NCI-H1694 (cell line): ENCODE data around the gene ZMYND12.
A peak's percentile ranks its signal among the peaks of the same experiment; 100 is the strongest.

Experiments
- DNase-seq: peaks from one replicate; lab custom pipeline; 2025; lab: John Stamatoyannopoulos, UW

The ZMYND12 gene

DNA sequence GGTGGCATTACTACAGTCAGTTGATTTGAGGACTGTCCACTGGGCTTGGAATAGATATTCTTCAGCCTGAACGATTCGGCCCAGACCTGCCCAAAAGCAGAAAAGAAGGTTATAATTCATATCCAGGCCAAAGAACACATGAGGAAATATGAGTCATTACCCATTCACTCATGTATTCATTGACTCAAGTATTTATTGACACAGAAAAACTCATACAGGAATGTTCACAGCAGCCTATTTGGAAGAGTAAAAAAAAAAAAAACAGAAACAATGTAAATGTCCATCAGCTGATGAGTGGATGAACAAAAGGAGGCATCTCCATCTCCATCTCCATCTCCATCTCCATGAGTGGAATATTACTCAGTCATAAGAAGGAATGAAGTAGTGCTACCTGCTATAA is 15.9 kb downstream of the ZMYND12 start:
- DNase-seq = no peak

DNA sequence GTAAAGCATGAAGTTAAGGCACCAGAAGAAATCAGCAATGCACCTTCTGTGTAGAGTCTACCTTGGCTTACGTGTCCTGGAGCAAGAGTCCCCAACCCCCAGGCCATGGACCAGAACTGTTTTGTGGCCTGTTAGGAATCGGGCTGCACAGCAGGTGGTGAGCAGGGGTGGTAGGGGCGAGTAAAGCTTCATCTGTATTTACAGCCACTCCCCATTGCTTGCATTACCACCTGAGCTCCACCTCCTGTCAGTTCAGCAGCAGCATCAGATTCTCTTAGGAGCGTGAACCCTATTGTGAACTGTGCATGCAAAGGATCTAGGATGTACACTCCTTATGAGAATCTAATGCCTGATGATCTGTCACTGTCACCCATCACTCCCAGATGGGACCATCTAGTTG is 21.5 kb downstream of the ZMYND12 start:
- no peak for DNase-seq

DNA sequence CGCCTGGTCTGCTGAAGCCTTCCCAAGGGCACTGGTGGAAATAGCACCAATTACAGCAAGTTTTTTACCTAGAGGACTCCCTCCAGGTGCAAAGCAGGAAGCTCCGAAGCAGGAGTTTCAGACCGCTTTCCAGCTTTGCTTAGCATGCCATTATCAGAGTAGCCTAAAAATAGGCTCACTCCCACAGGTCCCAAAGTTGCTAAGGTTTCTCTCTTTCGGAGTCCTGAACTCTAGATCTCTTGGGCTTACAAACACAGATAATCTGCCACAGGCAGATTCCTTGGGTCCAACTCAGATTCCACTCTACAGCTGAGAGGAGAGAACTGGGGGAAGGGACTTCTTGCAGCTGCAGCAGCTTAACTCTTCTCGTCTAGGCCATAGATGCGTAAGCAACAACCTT is 22.5 kb downstream of the ZMYND12 start:
- DNase-seq = no peak

DNA sequence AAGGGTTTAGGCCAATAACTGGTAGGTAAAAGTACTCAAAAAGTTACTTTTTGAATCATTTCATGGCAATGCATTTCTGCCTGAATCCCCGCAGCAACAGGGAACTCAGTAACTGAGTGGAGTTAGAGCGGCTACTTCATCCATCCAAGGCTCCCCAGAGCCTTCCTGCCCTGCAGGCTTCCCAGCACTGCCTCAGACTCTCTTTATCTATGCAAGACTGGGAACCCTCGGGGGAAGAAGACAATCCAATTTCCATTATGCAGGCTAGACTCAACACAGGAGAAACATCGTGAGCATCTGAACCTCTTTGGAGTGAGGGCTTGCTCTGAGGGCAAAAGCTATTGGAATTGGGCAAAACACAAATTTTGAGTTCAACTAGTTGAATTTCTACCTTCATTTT is 23.1 kb downstream of the ZMYND12 start:
- DNase-seq = no peak

DNA sequence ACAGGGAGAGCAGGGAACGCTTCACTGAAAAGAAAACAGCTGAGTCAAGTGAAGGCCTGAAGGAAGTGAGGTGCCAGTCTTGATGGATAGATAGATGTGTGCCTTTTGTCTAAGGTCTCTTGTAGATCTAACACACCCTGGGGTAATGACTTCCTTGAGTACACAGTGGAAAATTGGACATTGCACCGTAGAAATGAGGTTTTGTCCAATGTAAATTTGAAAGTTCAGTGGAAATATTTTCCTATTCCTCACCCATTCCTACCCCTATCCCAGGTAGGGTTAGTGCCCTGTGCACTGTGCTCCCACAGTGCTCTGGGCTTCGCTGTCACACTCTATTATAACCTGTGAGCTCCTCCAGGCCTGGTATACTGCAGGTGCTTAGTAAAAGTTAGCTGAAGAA is 24.3 kb downstream of the ZMYND12 start:
- DNase-seq = no peak

DNA sequence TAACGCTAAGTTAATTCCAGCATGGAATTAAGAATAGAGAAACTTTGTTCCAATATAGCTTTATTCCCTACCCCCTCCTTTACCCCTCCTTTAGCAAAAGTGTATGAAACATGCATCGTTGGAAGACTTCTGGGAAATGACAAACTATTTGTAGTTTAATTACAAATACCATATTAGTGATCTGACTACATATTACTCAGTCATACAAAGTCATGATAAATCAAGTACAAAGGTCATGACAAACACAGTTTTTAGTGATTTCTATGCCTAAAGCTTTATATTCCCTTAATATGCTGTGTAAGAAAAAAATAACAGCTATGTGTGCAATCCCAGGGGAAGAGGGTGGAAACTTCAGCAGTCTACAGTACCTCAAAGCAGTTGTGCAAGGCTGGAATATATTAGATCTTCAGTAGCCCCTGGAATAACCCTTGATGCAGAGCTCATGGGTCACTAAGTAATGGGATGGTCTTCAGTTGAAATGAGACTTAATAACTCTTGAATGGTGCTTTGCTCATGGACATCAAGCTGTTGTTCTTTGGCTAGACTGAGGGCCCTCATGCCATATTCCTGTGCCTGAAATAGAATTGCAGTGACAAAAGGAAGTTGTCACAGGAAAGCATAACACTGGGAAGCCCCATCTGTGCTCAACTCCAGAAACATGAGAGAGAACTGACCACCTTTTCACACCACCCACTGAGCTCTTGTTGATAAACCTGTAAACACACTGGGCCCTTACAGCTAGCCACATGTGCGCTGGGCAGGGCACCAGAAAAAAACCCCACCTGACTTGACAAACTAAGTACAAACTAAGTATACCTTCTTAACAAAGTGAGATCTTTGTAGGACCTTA is 25.3 kb downstream of the ZMYND12 start:
- DNase-seq = no peak

DNA sequence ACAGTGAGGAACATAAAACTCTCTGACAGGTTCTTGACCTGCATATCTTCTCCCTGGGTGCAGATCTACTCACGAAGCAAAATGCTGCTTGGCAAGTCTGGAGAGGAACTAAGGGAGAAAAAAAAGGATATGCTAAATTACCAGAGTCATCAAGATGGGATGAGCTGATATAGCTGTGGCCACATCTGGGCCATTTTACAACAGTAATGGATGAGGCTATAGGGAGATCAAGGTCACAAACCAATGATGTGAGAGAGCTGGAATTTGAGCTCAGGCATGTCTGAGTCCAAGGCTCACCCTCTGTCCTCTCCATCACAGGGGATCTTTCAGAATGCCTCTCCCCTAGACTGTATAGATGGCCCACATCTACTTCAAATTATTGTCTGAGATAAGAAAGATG is 26.2 kb downstream of the ZMYND12 start:
- no peak for DNase-seq

DNA sequence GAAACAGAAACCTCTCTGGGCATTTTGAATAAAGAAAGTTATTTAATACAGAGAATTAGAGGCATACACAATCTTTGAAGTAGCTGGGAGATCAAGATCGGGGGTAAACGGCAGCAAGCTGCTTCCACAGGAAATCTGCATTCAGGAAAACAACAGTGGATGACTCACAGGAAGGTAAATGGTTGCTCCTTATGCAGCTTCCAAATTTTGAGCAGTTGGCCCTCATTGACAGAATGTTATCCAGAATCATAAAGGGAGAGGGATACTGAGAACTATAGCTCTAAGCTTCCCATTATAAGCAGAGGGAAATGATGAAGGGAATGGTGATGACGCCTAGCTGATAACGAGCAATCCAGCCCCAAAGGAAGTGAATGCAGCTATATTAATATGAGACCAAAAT is 28.6 kb downstream of the ZMYND12 start:
- DNase-seq = no peak

DNA sequence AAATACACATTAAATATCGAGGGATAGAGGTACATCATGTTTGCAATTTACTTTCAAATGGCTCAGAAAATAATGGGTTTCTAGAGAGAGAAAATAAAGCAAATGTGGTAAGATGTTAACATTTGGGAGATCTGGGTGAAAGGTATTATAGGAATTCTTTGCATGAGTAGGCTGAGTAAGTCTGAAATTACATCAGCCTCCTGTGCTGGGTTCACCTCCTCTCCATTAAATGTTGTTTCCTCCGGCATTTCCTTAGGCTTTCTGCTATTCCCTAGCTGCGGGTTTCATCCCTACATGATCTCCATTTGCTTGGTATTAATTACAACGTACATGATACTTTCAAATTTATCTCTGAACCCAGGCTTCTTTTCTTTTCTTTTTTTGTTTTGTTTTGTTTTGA is 31.6 kb downstream of the ZMYND12 start:
- no peak for DNase-seq

DNA sequence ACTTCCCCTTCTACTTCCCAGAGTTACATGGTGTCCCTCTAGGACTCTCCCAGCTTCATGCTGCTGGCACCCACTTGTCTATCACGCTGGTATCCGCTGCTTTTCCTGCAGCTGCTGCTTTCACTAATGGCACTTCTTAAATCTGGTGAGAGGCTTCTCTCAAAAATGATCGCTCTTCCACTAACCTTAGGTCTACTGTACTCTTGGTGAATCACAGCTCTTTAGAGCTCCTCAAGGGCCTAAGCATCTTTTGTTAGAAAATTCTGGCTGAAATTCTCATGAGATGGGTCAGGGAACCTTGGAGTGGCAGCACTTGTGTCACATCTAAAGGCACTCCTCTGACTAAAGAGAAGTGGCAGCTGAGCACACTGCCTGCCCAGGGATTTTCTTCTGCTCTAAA is 32.1 kb downstream of the ZMYND12 start:
- no peak for DNase-seq

DNA sequence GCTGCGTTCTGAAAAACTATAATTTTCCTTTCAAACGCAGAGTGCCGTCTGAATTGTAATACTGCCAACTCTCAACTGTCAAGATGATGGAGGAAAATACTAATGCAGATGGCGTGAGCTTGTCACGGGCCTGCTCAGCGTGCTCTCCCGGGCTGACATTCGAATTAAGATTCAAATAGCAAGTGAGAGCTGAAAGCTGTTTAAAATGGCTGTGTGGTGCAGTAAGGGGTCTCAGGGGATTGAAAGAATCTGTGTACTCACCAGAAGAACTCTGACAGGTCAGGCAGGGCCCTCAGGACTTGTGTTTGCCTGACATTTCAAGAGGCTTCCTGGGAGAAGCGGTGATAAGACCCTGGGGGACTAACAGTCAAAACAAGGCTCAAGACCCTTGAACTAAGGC is 33.1 kb downstream of the ZMYND12 start:
- peak; percentile 72 for DNase-seq

DNA sequence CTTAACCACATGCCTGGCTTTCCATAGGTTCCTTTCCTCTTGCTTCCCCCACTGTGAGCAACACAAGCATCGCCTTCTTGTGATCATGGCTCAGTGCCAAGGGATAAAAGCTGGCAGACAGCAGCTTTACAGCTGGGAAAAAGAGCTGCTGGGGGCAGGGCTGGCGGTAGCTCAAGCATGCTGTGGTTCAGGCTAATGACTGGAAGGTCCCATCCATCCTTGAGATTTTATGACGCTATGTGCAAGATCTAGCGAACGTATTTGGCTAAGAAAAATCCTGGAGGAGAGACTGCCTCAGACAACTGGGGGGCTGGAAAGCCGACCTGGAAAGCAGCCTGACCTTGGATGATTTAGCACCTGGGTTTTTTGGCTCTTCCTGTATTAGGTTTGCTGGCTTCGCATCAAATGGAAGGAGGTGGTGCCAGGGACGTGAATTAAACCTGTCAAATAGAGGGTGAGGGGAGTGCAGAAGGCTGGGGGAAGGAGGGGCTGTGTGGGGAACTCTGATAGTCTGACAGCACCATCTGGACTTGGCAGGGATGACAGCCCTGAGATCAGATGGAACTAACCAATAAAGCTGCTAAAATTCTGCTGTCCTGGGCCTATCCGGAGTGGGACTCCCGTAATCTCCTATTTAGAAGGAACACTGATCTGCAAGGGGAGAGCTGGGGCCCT is 34.8 kb downstream of the ZMYND12 start:
- peak; percentile 99 for DNase-seq

DNA sequence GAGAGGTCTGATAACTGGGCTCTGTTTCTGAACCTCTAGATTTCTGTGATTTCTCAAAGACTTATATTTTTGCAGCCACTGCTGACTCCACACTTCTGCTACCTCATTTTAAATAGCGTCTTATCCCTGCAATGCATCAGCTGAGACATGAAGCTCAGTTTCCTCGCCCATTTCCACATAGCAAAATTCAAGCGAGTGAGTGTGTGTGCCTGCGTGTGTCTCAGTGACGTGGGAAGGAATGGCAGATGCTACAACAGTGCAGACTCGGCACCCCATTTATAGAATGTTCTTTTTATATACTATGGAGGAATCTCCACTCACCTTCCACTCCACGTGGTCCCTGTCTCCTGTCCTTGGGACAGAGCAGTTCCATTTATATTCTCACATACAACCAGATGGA is 35.7 kb downstream of the ZMYND12 start:
- DNase-seq = no peak

DNA sequence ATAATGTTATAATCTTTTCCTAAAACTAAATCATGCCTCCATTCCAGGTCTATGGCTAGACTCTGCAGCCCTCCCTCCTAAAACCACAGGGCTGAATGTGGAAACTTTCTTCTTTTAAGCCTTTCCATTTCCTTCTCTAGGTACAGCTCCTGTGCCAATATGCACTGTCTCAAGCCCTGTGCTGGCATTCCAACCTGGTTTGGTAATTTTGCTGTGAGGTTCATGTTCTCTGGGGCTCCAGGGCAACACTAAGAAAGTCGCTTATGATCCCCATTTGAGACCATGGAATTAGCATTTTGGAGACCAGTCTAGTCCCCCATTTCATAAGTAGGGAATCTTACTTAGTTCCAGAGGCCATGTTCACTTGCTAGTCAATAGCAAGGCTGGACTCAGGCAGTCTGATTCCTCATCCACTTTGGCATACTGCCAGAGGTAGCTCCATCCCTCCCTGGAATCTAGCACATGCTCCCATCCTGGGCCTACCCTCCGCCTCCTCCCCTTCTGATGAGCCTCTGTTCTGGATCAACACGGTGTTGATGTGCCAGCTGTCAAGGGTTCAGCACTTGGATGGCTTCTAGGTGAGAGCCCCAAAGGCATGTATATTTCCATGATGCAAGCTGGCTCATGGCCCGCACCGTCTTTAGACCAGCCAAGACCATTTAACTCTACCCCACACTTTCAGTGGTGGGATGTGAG is 36.5 kb downstream of the ZMYND12 start:
- DNase-seq = peak; percentile 93

DNA sequence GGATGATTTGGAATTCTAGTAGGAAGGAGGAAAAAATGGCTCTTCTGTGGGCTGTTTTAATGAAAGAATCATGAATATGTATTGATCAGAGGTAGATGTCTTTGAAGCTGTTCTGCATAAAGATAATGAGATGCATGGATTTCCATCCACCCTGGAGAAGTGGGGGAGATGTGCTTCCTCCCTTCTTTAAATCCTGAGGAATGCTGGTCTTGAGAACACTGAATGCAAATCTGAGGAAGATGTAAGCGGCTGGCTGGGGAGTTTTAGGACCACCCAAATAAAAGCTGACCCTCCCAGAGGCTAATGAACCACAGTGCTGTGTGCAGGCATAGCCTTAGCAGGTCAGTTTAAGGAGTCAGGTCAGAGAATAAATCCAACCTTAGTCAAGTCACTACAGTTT is 37.3 kb downstream of the ZMYND12 start:
- DNase-seq = no peak

DNA sequence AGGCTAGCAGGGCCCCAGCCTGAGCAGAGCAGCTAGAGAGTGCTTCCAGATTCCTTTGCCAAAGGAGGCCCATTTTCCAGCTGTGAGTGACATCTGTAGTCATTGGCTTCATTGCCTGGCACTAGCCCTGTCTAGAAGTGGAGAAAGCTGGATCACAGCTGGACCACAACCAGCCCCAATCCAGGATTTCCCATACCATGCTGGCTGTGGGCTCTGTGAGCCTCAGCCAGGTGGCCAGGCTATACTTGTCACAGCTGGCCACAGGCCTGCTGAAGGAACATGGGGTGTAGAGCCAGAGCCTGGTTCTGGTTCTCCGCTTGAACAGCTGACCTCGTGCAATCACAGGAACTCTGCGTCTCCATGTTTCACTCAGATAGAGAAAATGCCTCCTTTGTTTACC is 38.7 kb downstream of the ZMYND12 start:
- no peak for DNase-seq

DNA sequence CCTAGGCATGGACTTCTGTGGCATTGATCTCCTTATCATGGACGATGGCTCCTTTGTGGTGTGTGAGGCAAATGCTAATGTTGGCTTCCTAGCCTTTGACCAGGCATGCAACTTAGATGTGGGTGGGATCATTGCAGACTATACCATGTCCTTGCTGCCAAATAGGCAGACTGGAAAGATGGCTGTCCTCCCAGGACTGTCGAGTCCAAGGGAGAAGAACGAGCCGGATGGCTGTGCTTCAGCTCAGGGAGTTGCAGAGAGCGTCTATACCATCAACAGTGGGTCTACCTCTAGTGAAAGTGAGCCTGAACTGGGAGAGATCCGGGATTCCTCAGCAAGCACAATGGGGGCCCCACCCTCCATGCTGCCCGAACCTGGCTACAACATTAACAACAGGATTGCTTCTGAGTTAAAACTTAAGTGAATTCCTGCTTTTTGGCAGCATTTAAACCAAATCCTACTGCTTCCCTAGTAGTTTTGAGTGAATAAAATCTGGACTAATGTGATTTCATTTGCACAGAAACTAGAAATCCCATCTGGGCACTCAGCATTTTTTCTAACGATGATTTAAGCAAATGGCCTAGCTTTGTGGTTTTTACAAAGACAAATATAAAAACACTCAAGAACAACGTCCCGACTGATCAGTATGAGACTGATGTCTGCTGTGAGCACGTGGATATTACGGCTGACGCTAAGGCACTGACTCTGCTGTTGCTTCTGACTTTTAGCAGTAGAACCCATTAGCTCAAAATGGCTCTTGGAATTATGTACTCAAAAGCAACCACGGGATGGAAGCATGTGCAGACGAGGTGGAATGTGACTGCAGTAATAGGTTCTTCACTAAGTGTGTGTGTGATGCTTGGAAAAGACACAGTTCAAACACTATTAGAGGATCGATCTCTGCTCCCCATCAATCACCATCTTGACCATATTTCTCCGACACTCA is 41.0 kb downstream of the ZMYND12 start:
- no peak for DNase-seq

DNA sequence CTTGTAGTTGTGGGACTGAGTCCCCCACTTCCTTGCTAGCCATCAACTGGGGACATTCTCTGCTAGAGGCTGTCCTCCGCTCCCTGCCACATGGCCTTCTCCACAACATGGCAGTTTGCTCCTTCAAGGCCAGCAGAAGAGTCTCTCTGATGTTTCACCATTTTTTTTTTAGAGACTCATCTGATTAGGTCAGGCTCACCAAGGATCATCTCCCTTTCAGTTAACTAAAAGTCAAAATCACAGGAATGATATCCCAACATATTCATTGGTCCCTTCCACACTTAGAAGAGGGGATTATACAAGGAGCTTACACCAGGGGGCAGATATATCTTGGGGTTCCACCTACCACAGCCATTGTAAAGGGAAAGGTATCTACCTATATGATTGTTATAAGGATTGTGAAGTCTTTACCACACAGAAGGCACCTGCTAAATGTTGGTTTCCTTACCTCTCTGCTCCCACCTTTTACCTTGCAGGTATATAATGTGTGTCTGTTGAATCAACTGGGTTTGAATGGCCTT is 51.9 kb downstream of the ZMYND12 start:
- DNase-seq = no peak

DNA sequence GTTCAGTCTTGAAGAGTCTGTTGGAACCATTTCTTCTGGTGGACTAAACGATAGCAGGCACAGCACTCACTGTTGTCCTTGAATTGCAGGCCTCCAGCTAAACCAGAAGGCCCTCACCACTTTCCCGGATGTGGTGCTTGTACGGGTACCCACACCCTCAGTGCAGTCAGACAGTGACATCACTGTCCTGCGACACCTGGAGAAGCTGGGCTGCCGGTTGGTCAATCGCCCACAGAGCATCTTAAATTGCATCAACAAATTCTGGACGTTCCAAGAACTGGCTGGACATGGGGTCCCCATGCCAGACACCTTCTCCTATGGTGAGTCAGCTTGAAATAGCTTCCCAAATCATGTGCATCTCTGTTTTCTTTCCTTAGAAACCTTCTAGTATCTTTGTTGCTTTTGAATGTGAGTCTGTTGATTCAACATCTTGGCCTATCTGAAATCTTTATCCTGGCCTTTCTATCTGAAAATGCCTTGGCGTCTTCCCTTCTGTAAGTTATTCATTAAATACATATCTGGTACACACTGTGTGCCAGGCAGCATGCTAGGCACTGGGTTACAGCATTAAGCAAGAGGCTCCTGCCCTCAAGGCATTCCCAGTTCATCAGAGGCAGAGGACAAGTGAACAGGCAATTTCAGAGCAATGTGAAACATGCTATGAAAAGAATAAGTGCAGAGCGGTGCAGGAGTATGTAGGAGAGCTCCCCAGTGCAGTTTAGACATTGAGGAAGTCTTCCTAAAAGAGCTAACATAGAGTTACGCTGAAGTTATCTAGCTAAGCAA is 56.3 kb downstream of the ZMYND12 start:
- DNase-seq = no peak

DNA sequence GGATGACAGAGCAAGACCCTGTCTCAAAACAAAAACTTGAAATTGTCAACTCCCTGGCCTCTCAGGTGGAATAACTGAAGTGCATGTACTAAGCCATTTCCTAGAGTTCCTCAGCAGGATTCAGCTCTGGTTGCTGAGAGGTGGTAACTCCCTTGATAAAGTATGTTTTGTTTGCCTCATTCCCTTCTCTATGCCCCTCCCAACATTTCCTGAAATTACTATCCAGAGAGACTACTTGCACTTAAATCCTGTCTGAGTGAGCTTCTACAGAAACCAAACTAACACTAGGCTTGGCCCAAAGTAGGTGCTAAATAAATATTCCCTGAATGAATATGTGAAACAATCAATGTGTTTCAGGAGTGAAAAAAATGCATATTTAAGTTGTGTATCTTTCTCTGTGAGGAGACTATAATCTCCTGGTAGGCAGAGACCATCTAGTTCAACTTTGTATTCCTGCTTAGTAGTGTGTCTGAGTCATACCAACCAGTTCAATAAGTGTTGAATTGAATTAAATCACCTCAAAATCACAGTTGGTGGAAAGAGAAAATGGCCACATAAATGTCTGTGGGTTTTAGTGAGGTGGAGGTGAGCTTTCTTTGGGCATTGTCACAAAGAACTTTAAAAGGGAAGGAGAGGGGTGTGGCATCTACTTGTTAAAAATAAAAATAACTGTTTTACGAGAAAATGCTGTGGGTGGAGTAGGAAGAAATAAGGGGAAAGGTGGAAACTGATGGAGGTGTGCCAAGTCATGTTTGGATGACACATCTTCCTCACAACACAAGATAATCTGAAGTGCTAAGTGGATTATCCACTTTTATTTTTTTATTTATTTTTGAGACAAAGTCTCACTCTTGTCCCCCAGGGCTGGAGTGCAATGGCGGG is 62.6 kb downstream of the ZMYND12 start:
- DNase-seq = no peak
